Measurements from ENCODE around the gene MPP1. TPM values are rescaled to one million over a fixed set of nuclear protein-coding genes. Genes with fewer than 3 reads are reported as not detected.

MPP1 gene
- total and polyA plus RNA-seq, 9 of the 15 experiments (the other 6 are each of a cell fraction or from before 2014, with no cell fraction given), result 227 to 395 (median 283) TPM

- TF ChIP-seq YY1 (IDR thresholded peaks at IDR 0.05; ENCODE audit: borderline replicate concordance in 1 of 3, control insufficient read depth in 1 of 3, extremely low read depth in 1 of 3, insufficient read depth in 3 of 3, insufficient read length in 1 of 3, insufficient replicate concordance in 2 of 3, low read depth in 1 of 3, low read length in 2 of 3) (peak; percentile 61 to 93 (median 86)), DIDO1 (tag; IDR thresholded peaks at IDR 0.05; ENCODE audit: low read depth) (no peak), ZNF589 (CRISPR knock-in tag; IDR thresholded peaks at IDR 0.05; ENCODE audit: low read depth) (no peak), GTF2E2 (tag; IDR thresholded peaks at IDR 0.05) (peak; percentile 58; the same call in 1 of the 2 replicates), ZNF280B (CRISPR knock-in tag; IDR thresholded peaks at IDR 0.05) (no peak), RERE (CRISPR knock-in tag; IDR thresholded peaks at IDR 0.05; ENCODE audit: borderline replicate concordance) (no peak), RBM34 (IDR thresholded peaks at IDR 0.05; ENCODE audit: borderline replicate concordance, insufficient read depth, low read length) (0 out of 2 replicates have a peak, but pooled peaks have one; percentile 84), ELF1 (tag; IDR thresholded peaks at IDR 0.05) (peak; percentile 42; the same call in 1 of the 2 replicates), FOXM1 (IDR thresholded peaks at IDR 0.05; ENCODE audit: low read depth) (no peak), FOXM1 (CRISPR knock-in tag; IDR thresholded peaks at IDR 0.05; ENCODE audit: low read depth) (peak; percentile 34; the same call in 1 of the 2 replicates), JUN (IDR thresholded peaks at IDR 0.05; ENCODE audit: borderline replicate concordance, low read depth, low read length) (peak; percentile 17; the same call in 1 of the 2 replicates), JUN (CRISPR knock-in tag; IDR thresholded peaks at IDR 0.05; ENCODE audit: borderline replicate concordance) (no peak), NFRKB (IDR thresholded peaks at IDR 0.05; ENCODE audit: low read depth) (no peak; the same call in none of the 2 replicates), ZFX (CRISPR knock-in tag; IDR thresholded peaks at IDR 0.05) (peak; percentile 73), ZKSCAN1 (IDR thresholded peaks at IDR 0.05; ENCODE audit: low read depth, low read length) (no peak), GATAD2A (IDR thresholded peaks at IDR 0.05) (no peak), KAT7 (CRISPR knock-in tag; IDR thresholded peaks at IDR 0.05; ENCODE audit: borderline replicate concordance) (peak; percentile 85), ESRRA (IDR thresholded peaks at IDR 0.05; ENCODE audit: borderline replicate concordance, low read depth) (peak; percentile 45; the same call in 1 of the 2 replicates), MAX (CRISPR knock-in tag; IDR thresholded peaks at IDR 0.05) (peak; percentile 92)
Observed at GRCh38 chrX:154762537-154763296, 42.6 kb downstream of the MPP1 start, which contains the start of gene DKC1 (continued).
